CD8-positive, alpha-beta memory T cell (primary cell): Measurements from ENCODE around the gene HSBP1L1. TPM values are rescaled to one million over a fixed set of nuclear protein-coding genes. Genes with fewer than 3 reads are reported as not detected.

Experiments
- CTCF ChIA-PET: fragments of 350-600 bp; sonication (Branson Sonifier 250); formaldehyde crosslinking; loops from one replicate; lab custom pipeline; 2021; ENCODE audit warnings: antibody characterized with exemption; lab: Charles Lee
- POLR2A ChIA-PET: fragments of 350-600 bp; sonication (Branson Sonifier 250); formaldehyde crosslinking; loops from one replicate; lab custom pipeline; 2021; ENCODE audit warnings: antibody characterized with exemption; lab: Charles Lee
- DNase-seq, 5 donors: peaks; one replicate each; pipeline versions ENCODE4 v3.0.0 to v3.0.0-alpha.2; 2020 to 2022; ENCODE audit warnings: mixed read lengths in 1 of 5
- H3K27ac ChIP-seq: one replicate; pipeline ENCODE4 v1.7.0; 2013; ENCODE audit warnings: low read depth, mild to moderate bottlenecking, low read length, moderate library complexity
- H3K27me3 ChIP-seq: 2 replicates; pipeline ENCODE4 v1.7.0; 2013; ENCODE audit warnings: low read length, mild to moderate bottlenecking; ENCODE audit not compliant: insufficient read depth, poor library complexity, severe bottlenecking
- H3K36me3 ChIP-seq: 2 replicates; pipeline ENCODE4 v1.7.0; 2013; ENCODE audit warnings: mild to moderate bottlenecking, low read length, moderate library complexity; ENCODE audit not compliant: insufficient read depth
- H3K4me1 ChIP-seq: 2 replicates; pipeline ENCODE4 v1.7.0; 2013; ENCODE audit warnings: mild to moderate bottlenecking, low read length, moderate library complexity; ENCODE audit not compliant: insufficient read depth
- H3K4me3 ChIP-seq: 2 replicates; pipeline ENCODE4 v1.7.0; 2013; ENCODE audit warnings: mild to moderate bottlenecking, low read length
- H3K9me3 ChIP-seq: 2 replicates; pipeline ENCODE4 v1.7.0; 2013; ENCODE audit warnings: mild to moderate bottlenecking, low read length
- H3K27ac Mint-ChIP-seq, 8 donors: one replicate each; pipeline ENCODE4 v1.8.0; 2020 to 2021; ENCODE audit warnings: mixed read lengths in 8 of 8, mild to moderate bottlenecking in 6 of 8, inconsistent platforms in 3 of 8, moderate library complexity in 3 of 8
- H3K27me3 Mint-ChIP-seq, 2 donors: one replicate each; pipeline ENCODE4 v1.8.0; 2020 to 2021; ENCODE audit warnings: mixed read lengths in 2 of 2, mild to moderate bottlenecking in 1 of 2, moderate library complexity in 1 of 2
- H3K36me3 Mint-ChIP-seq, 3 donors: one replicate each; pipeline ENCODE4 v1.8.0; 2020 to 2021; ENCODE audit warnings: mixed read lengths in 3 of 3, inconsistent platforms in 1 of 3, mild to moderate bottlenecking in 1 of 3
- H3K4me1 Mint-ChIP-seq, 3 donors: one replicate each; pipeline ENCODE4 v1.8.0; 2020 to 2021; ENCODE audit warnings: mixed read lengths in 3 of 3, inconsistent platforms in 1 of 3, mild to moderate bottlenecking in 1 of 3
- H3K4me3 Mint-ChIP-seq, 7 donors: one replicate each; pipeline ENCODE4 v1.8.0; 2020 to 2021; ENCODE audit warnings: mixed read lengths in 7 of 7, mild to moderate bottlenecking in 6 of 7, moderate library complexity in 4 of 7, inconsistent platforms in 2 of 7
- H3K9me3 Mint-ChIP-seq, 5 donors: one replicate each; pipeline ENCODE4 v1.8.0; 2020 to 2022; ENCODE audit warnings: mixed read lengths in 5 of 5, mild to moderate bottlenecking in 3 of 5, moderate library complexity in 2 of 5, inconsistent platforms in 1 of 5
- polyA plus RNA-seq: library from polyadenylated mRNA; unstranded; fragments of 300-500 nt; fragmentation: Illumina TruSeq; gene quantifications from one replicate; pipeline ENCODE4 v1.2.3, GENCODE V29; 2021
- total RNA-seq, 2 experiments: library from RNA; stranded (reverse); gene quantifications; one replicate each; pipeline ENCODE4 v1.2.3, GENCODE V29; 2021

HSBP1L1 gene
- total and polyA plus RNA-seq, 3 experiments from 2014 or later, result 3.3 to 17.2 (median 4.2) TPM

GRCh38 chr18:79949697-79950487 lies 14.6 kb upstream of the HSBP1L1 start:
- H3K36me3 Mint-ChIP-seq, result peaks cover 0 to 16% (median 0%) of the 10 kb centered on the region in 3 donors
- peak overlapping the region; percentile 31 for H3K27ac ChIP-seq

GRCh38 chr18:79950515-79951341 lies 13.7 kb upstream of the HSBP1L1 start:
- no peaks in the 10 kb centered on the region for H3K9me3 ChIP-seq
- H3K4me1 ChIP-seq, result peaks cover 23% of the 10 kb centered on the region
- H3K4me1 Mint-ChIP-seq, result peaks cover 25 to 41% (median 34%) of the 10 kb centered on the region in 3 donors
- CTCF ChIA-PET, result interaction anchor here (0.8 to 1.6 kb wide), 4 partner anchors 10 to 83 kb away, joined by 3 to 7 read pairs (median 4); partner anchors contain the start of gene RBFA
- no peaks in the 10 kb centered on the region for H3K27me3 Mint-ChIP-seq
- H3K9me3 Mint-ChIP-seq, result no peaks in the 10 kb centered on the region
- H3K27me3 ChIP-seq, result no peaks in the 10 kb centered on the region
- peaks cover 0 to 16% (median 0%) of the 10 kb centered on the region in 3 donors for H3K36me3 Mint-ChIP-seq
- peak overlapping the region; percentile 84 to 93 (median 86) for H3K4me3 Mint-ChIP-seq
- no peaks in the 10 kb centered on the region for H3K36me3 ChIP-seq
- peak overlapping the region; percentile 61 to 90 (median 77) for H3K27ac Mint-ChIP-seq
- peak in 2 of 5 donors; percentile 21 to 36 for DNase-seq
- peak overlapping the region; percentile 54 for H3K27ac ChIP-seq
- H3K4me3 ChIP-seq, result peak overlapping the region; percentile 59
- POLR2A ChIA-PET, result interaction anchor here (1.5 to 1.7 kb wide), 4 partner anchors 11 to 83 kb away, joined by 5 to 6 read pairs (median 6); partner anchors contain the start of genes HSBP1L1, RBFA and TXNL4A

More at GRCh38 chr18:79949697-79950487, 14.6 kb upstream of the HSBP1L1 start:
- Mint-ChIP-seq H3K9me3 (no peaks in the 10 kb centered on the region), H3K4me3 (peak overlapping the region; percentile 84 to 93 (median 86)), H3K27ac (peak overlapping the region; percentile 21 to 90 (median 79)), H3K27me3 (no peaks in the 10 kb centered on the region), H3K4me1 (peaks cover 26 to 48% (median 37%) of the 10 kb centered on the region in 3 donors)
- no peak for DNase-seq
- H3K4me1 ChIP-seq, result peaks cover 28% of the 10 kb centered on the region
- no peaks in the 10 kb centered on the region for H3K27me3 ChIP-seq
- H3K36me3 ChIP-seq, result no peaks in the 10 kb centered on the region
- H3K9me3 ChIP-seq, result no peaks in the 10 kb centered on the region
- ChIA-PET POLR2A (no interaction called here), CTCF (interaction anchor here (0.8 kb wide), 1 partner anchor 84 kb away, joined by 3 read pairs; the partner anchor contains the start of gene RBFA)
- H3K4me3 ChIP-seq, result peak overlapping the region; percentile 59

GRCh38 chr18:79951545-79952455 lies 12.6 kb upstream of the HSBP1L1 start, which contains the start of gene SLC66A2:
Gene SLC66A2, minus strand, starts transcription at chr18:79951653. Its CDS starts 727 bp downstream, at chr18:79950926.
- CTCF ChIA-PET, result interaction anchor here (1.0 to 1.6 kb wide), 5 partner anchors 10 to 15 kb away, joined by 3 to 7 read pairs (median 4); partner anchors contain the start of gene HSBP1L1
- H3K36me3 Mint-ChIP-seq, result peaks cover 0 to 12% (median 0%) of the 10 kb centered on the region in 3 donors
- peak within 1 kb of the TSS; percentile 61 to 90 (median 77) for H3K27ac Mint-ChIP-seq
- POLR2A ChIA-PET, result interaction anchor here (1.5 to 1.7 kb wide), 4 partner anchors 10 to 82 kb away, joined by 5 to 6 read pairs (median 6); partner anchors contain the start of genes HSBP1L1, RBFA and TXNL4A
- H3K9me3 ChIP-seq, result no peaks in the 10 kb centered on the region
- H3K4me3 Mint-ChIP-seq, result peak within 1 kb of the TSS; percentile 84 to 93 (median 86)
- peaks cover 22 to 34% (median 26%) of the 10 kb centered on the region in 3 donors for H3K4me1 Mint-ChIP-seq
- H3K36me3 ChIP-seq, result no peaks in the 10 kb centered on the region
- no peaks in the 10 kb centered on the region for H3K27me3 Mint-ChIP-seq
- peak within 1 kb of the TSS; percentile 54 for H3K27ac ChIP-seq
- H3K27me3 ChIP-seq, result no peaks in the 10 kb centered on the region
- no peaks in the 10 kb centered on the region for H3K9me3 Mint-ChIP-seq
- H3K4me1 ChIP-seq, result peaks cover 23% of the 10 kb centered on the region
- peak within 1 kb of the TSS; percentile 65 for H3K4me3 ChIP-seq
- DNase-seq, result peak; percentile 86 to 95 (median 94)

DNA sequence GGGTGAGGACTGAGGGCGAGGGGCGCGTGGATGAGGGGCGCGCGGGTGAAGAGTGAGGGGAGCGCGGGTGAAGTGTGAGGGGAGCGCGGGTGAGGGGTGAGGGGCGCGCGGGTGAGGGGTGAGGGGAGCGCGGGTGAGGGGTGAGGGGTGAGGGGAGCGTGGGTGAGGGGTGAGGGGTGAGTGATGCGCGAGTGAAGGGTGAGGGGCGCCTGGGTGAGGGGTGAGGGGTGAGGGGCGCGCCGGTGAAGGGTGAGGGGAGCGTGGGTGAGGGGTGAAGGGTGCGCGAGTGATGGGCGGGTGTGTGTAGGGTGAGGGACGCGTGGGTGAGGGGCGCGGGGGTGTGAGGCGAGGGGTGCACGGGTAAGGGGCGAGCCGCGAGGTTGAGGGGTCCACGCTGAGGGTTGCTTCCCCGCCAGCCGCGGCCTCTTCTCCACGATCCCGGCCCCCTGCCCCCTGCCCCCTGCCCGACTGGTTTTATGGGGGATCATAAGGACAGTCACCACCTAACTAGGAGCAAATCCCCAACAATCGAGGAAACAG lies 11.9 kb upstream of the HSBP1L1 start:
- H3K4me3 Mint-ChIP-seq, result peak overlapping the region in 4 of 7 donors; percentile 8 to 86 (median 59)
- Histone ChIP-seq H3K27me3 (no peaks in the 10 kb centered on the region), H3K4me1 (peaks cover 23% of the 10 kb centered on the region), H3K9me3 (no peaks in the 10 kb centered on the region), H3K27ac (no peak overlapping the region), H3K36me3 (no peaks in the 10 kb centered on the region), H3K4me3 (peak overlapping the region; percentile 65)
- POLR2A ChIA-PET, result interaction anchor here (1.6 to 1.7 kb wide), 3 partner anchors 11 to 81 kb away, joined by 6 read pairs; partner anchors contain the start of genes HSBP1L1, RBFA and TXNL4A
- no peak for DNase-seq
- H3K36me3 Mint-ChIP-seq, result peaks cover 0 to 10% (median 0%) of the 10 kb centered on the region in 3 donors
- H3K4me1 Mint-ChIP-seq, result peaks cover 19 to 31% (median 26%) of the 10 kb centered on the region in 3 donors
- H3K9me3 Mint-ChIP-seq, result no peaks in the 10 kb centered on the region
- H3K27ac Mint-ChIP-seq, result no peak overlapping the region
- H3K27me3 Mint-ChIP-seq, result no peaks in the 10 kb centered on the region
- CTCF ChIA-PET, result interaction anchor here (1.4 to 1.6 kb wide), 2 partner anchors 12 to 14 kb away, joined by 3 to 7 read pairs; no protein-coding TSS in a partner anchor

DNA sequence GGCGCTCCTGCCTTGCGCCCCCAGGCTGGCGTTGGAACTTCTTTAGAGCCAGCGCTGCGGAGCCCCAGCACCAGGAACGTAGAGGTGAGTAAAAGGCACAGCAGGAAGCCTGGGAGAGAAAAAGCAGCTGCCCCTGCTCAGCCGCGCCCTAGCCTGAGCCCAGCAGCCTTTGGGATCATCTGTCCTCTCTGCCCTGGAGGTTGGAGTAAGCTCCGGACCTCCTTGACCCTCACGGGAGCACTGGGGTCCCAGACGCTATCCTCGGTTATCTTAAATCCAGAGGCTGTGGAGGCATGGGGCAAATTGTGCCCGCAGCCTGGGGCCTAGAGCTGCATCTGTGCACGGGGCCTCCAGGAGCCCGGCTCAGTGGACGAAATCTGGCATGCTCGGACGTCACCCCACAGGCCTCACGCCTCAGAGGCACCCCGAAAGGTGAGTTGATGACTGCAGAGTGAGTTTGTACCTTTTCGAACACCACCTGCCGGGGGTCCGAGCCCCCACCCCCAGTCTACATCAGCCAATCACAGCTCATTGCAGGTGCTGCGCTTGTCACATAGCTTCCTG lies 11.4 kb upstream of the HSBP1L1 start:
- DNase-seq, result no peak
- Mint-ChIP-seq H3K36me3 (peaks cover 0 to 10% (median 0%) of the 10 kb centered on the region in 3 donors), H3K9me3 (no peaks in the 10 kb centered on the region), H3K27ac (peak overlapping the region in 1 of 8 donors; percentile 23), H3K4me1 (peaks cover 19 to 26% (median 25%) of the 10 kb centered on the region in 3 donors), H3K27me3 (no peaks in the 10 kb centered on the region), H3K4me3 (peak overlapping the region in 6 of 7 donors; percentile 23 to 86 (median 54))
- CTCF ChIA-PET, result no interaction called here
- H3K36me3 ChIP-seq, result no peaks in the 10 kb centered on the region
- H3K27ac ChIP-seq, result no peak overlapping the region
- no peaks in the 10 kb centered on the region for H3K27me3 ChIP-seq
- H3K4me3 ChIP-seq, result no peak overlapping the region
- peaks cover 23% of the 10 kb centered on the region for H3K4me1 ChIP-seq
- POLR2A ChIA-PET, result no interaction called here
- H3K9me3 ChIP-seq, result no peaks in the 10 kb centered on the region

DNA sequence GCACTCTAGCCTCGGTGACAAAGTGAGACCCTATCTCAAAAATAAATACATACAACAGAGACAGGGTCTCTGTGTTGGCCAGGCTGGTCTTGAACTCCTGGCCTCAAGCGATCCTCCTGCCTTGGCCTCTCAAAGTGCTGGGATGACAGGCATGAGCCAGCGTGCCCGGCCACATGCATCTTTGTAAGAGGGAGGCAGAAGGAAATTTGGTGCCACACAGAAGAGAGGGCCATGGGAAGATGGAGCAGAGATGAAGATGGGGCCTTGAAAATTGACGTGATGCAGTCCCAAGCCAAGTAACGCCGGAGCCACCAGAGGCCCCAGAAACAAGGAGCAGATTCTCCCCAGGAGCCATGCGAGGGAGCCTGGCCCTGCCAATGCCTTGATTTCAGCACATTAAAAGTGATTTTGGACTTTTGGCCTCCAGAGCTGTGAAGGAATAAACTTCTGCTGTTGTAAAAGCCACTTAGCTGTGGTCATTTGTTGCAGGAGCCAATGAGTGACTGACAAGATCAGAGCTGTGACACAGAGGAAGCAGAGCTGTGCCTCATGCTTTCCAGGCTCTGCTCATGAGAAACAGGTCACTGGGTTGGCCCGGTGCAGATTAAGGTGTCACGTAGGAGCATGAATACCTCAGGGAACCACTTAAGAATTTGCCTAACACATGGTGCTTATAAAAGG lies 10.3 kb upstream of the HSBP1L1 start:
- Mint-ChIP-seq H3K27ac (no peak overlapping the region), H3K9me3 (no peaks in the 10 kb centered on the region), H3K36me3 (peaks cover 0 to 3% (median 0%) of the 10 kb centered on the region in 3 donors), H3K4me1 (peaks cover 12 to 15% (median 15%) of the 10 kb centered on the region in 3 donors), H3K4me3 (peak overlapping the region in 5 of 7 donors; percentile 32 to 64 (median 58)), H3K27me3 (no peaks in the 10 kb centered on the region)
- no peak overlapping the region for H3K27ac ChIP-seq
- ChIA-PET POLR2A (no interaction called here), CTCF (no interaction called here)
- no peaks in the 10 kb centered on the region for H3K36me3 ChIP-seq
- DNase-seq, result no peak
- peaks cover 16% of the 10 kb centered on the region for H3K4me1 ChIP-seq
- no peak overlapping the region for H3K4me3 ChIP-seq
- no peaks in the 10 kb centered on the region for H3K27me3 ChIP-seq
- H3K9me3 ChIP-seq, result no peaks in the 10 kb centered on the region
